ENCODE results near the gene MRAP2.
"Not testable (repeated sequence)": the region's sequence is repeated elsewhere in the genome, so short reads cannot be mapped to it uniquely, and the experiment has no call there.

Gene MRAP2

GRCh38 chr6:84081222-84081621 is 47.6 kb downstream of the MRAP2 start:
- DNase-seq, result no peak

GRCh38 chr6:84082689-84083265 is 49.2 kb downstream of the MRAP2 start:
- DNase-seq, result no peak

DNA sequence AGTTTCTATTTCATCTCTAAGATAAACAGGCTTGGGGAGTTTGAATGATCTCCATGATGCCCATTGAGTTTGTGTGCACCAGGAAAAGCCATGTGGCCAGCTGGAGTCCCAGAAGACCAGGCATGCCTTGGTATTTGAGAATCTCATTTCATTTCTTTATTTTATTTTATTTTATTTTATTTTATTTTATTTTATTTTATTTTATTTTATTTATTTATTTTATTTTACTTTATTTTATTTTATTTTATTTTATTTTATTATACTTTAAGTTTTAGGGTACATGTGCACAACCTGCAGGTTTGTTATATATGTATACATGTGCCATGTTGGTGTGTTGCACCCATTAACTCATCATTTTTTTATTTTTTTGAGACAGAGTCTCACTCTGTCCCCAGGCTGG is 51.1 kb downstream of the MRAP2 start:
- not testable (repeated sequence) for DNase-seq

- DNase-seq, result no peak
These were observed 52.5 kb downstream of the MRAP2 start for GRCh38 chr6:84086056-84086455.

- no peak for DNase-seq
These were observed 53.2 kb downstream of the MRAP2 start for GRCh38 chr6:84086545-84087429.

DNA sequence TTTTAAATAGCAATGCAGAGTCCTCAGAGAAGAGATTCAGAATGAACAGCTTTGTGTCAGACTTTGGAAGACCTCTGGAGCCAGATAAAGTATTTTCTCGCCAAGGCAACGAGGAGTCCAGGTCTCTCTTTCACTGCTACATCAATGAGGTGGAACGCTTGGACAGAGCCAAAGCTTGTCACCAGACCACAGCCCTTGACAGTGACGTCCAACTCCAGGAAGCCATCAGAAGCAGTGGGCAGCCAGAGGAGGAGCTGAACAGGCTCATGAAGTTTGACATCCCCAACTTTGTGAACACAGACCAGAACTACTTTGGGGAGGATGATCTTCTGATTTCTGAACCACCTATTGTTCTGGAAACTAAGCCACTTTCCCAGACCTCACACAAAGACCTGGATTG is 55.5 kb downstream of the MRAP2 start:
- no peak for DNase-seq

DNA sequence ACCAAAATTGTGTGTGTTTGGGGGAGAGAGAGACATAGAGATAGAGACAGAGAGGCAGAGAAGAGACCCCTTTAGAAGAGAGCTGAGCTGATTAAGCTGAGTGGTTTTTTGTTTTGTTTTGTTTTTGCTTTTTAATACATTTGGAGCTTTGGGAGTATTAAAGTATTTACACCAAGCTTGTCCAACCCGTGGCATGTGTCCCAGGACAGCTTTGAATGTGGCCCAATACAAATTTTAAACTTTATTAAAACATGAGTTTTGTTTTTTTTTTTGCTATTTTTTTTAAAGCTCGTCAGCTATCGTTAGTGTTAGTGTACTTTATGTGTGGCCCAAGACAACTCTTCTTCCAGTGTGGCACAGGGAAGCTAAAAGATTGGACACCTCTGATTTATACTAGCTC is 56.0 kb downstream of the MRAP2 start:
- DNase-seq, result no peak

GRCh38 chr6:84093441-84094435 is 60.2 kb downstream of the MRAP2 start:
- DNase-seq, result no peak

GRCh38 chr6:84095156-84095555 is 61.6 kb downstream of the MRAP2 start:
- DNase-seq, result no peak

DNA sequence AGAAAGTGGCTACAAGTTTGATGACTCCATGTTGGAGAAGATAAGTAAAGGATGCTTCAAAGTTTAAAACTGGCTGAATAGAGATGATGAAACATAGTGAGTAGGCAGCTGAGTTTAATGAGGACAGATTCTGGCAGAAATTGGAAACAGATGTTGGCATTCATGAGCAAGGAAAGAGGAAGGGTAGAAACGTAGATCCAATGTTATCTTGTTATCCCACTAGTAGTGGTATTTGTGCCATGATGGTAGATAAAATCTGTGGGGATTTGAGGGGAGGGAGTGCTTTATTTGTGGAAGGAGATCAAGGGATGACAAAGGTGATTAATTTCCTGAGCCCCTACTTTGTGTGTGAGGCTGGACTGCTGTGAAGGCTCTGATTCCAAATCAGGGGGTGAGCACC is 69.5 kb downstream of the MRAP2 start:
- DNase-seq, result no peak

DNA sequence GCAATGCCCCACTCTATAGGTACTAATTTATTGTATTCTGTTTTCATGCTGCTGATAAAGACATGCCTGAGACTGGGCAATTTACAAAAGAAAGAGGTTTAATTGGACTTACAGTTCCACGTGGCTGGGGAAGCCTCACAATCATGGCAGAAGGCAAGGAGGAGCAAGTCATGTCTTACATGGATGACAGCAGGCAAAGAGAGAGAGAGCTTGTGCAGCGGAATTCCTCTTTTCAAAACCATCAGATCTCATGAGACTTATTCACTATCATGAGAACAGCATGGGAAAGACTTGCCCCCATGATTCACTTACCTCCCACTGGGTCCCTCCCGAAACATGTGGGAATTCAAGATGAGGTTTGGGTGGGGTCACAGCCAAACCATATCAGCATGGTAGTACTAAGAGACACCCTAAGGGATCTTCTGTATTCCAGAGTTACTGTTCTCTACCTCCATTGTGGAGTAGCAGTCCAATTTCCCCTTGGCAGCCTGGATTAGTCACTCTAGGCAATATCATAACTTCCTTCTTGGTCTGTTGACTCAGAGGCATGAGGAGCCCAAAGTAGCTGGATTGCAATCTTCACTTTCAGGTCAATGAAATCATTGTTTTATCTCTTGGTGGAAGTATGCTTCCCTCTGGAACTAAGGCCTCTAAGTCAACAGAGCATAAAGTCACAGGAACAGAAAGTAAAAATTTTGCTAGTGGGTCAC is 71.8 kb downstream of the MRAP2 start:
- DNase-seq, result not testable (repeated sequence)

GRCh38 chr6:84107495-84107894 is 73.9 kb downstream of the MRAP2 start:
- DNase-seq, result no peak

DNA sequence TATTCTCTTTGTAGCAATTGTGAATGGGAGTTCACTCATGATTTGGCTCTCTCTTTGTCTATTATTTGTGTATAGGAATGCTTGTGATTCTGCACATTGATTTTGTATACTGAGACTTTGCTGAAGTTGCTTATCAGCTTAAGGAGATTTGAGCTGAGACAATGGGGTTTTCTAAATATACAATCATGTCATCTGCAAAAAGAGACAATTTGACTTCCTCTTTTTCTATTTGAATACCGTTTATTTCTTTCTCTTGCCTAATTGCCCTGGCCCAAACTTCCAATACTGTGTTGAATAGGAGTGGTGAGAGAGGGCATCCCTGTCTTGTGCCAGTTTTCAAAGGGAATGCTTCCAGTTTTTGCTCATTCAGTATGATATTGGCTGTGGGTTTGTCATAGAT is 77.8 kb downstream of the MRAP2 start:
- not testable (repeated sequence) for DNase-seq

DNA sequence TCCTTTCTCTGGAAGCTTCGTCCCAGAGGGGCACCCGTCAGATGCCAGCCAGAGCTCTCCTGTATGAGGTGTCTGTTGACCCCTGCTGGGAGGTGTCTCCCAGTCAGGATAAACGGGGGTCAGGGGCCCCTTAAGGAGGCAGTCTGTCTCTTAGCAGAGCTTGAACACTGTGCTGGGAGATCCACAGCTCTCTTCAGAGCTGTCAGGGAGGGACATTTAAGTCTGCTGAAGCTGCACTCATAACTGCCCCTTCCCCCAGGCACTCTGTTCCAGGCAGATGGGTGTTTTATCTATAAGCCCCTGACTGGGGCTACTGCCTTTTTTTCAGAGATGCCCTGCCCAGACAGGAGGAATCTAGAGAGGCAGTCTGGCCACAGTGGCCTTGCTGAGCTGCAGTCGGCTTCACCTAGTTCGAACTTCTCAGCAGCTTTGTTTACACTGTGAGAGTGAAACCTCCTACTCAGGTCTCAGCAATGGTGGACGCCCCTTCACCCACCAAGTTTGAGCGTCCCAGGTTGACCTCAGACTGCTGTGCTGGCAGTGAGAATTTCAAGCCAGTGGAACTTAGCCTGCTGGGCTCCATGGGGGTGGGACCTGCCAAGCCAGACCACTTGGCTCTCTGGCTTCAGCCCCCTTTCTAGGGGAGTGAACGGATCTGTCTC is 81.5 kb downstream of the MRAP2 start:
- DNase-seq, result not testable (repeated sequence)

DNA sequence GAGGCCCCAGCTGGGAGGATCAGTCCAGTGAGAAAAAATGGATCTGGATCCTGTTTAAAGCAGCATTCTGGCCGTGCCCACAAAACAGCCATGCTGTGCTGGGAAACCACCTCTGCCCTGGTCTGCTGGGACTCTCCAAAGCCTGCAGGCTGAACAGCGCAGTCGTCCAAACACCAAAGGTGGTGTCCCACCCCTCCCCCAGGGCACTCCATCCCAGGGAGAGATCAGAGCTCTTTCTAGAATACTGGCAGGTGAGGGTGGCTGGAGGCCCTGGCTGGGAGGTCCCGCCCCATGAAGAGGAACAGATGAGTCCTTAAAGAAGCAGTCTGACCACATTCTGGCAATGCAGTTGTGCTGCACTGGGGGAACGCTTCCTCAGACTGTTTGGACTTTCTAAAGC is 84.6 kb downstream of the MRAP2 start:
- DNase-seq, result no peak

- no peak for DNase-seq
These were observed 85.7 kb downstream of the MRAP2 start for GRCh38 chr6:84119277-84119676.

DNA sequence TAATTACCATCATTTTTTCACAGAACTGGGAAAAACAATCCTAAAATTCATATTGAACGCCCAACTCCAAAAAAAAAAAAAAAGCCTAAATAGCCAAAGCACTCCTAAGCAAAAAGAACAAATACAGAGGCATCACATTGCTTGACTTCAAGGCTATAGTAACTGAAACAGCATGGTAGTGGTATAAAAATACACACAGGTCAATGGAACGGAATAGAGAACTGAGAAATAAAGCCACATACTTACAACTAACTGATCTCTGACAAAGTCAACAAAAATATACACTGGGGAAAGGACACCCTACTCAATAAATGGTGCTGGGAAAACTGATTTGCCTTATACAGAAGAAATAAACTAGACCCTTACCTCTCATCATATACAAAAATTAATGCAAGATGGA is 89.6 kb downstream of the MRAP2 start:
- no peak for DNase-seq

GRCh38 chr6:84129588-84129987 is 96.0 kb downstream of the MRAP2 start:
- not testable (repeated sequence) for DNase-seq

DNA sequence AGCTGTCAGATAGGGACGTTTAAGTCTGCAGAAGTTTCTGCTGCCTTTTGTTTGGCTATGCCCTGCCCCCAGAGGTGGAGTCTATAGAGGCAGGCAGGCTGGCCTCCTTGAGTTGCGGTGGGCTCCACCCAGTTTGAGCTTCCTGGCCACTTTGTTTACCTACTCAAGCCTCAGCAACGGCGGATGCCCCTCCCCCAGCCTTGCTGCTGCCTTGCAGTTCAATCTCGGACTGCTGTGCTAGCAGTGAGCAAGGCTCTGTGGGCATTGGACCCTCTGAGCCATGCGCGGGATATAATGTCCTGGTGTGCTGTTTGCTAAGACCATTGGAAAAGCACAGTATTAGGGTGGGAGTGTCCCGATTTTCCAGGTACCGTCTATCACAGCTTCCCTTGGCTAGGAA is 99.8 kb downstream of the MRAP2 start:
- not testable (repeated sequence) for DNase-seq

- no peak for DNase-seq
These were observed 101.7 kb downstream of the MRAP2 start for GRCh38 chr6:84135291-84135690.

DNA sequence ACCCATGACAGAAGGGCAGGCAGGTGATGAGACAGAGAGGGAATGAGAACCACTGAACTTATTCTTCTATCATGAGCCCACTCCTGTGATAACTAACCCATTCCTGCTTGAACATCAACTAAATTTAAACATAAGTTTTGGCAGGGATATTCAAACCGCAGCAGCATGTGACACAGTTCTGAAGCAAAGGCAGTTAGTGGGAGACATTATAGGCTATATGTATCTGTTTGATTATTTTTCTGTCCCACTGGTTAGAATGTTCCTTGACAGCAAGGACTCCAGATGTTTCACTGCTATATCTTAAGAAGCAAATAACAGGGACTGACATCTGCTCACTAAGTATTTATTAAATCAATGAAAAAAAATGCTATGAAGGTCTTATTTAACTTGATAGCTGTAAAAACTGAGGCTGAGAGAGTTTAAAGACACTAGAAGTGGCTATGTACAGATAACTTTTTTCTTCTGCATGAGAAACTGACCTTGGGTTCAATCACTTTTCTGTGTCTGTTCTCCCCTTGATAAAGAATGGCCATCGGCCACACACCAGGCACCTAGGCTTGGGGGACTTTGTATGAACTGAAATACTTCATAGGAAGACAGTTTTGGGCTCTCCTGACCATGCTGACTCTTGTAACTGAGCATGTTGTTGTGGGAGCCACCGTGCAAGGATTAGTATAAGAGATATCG is 102.9 kb downstream of the MRAP2 start:
- no peak for DNase-seq

DNA sequence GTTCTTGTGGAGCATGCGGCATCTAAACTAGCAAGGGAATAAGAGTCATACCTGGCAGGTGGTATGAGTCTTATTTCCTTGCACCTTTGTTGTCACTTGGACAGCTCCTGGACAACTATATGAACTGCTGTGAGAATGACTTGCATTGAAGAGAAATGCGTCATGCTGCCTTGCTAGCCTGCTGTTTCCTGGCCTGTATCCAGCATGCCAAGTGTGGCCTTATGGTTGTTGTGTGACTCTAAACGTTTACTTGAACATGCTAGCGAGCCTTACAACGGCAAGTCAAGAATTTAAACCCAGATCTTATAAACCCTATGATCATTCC is 103.4 kb downstream of the MRAP2 start:
- DNase-seq, result peak; percentile 75

Data from NCI-H446 treated with DMSO at 0.1 percent for 48 hours (cell line).